Measurements from ENCODE around the gene PUM1.
A peak's percentile ranks its signal among the peaks of the same experiment; 100 is the strongest.

The PUM1 gene

DNA sequence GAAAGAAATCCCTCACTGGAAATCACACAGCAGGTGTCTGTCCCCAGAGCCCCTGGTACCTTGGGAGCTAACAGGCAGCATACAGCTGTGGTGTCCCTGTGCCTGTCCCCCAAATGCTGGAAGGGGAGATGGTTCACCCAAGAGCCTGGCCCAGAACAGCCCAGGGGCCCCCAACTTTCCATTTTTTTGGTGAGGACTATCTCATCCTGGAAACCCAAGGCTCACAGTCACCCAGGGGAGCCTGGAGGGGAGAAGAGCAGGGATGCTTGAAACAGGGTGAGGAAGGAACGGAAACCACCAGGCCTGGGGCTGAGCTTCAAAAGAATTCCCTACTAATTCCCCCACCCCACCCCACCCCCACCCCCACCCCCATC is 160.6 kb downstream of the PUM1 start:
- H3K27ac ChIP-seq = peak overlapping the region; percentile 70
- CTCF ChIA-PET = interaction anchor here (1.2 to 3.3 kb wide), 3 partner anchors 80 to 123 kb away, joined by 3 to 20 read pairs (median 4); no protein-coding TSS in a partner anchor
- no peak for DNase-seq (ENCODE audit: low spot score)
- TF ChIP-seq, protein P1, sequence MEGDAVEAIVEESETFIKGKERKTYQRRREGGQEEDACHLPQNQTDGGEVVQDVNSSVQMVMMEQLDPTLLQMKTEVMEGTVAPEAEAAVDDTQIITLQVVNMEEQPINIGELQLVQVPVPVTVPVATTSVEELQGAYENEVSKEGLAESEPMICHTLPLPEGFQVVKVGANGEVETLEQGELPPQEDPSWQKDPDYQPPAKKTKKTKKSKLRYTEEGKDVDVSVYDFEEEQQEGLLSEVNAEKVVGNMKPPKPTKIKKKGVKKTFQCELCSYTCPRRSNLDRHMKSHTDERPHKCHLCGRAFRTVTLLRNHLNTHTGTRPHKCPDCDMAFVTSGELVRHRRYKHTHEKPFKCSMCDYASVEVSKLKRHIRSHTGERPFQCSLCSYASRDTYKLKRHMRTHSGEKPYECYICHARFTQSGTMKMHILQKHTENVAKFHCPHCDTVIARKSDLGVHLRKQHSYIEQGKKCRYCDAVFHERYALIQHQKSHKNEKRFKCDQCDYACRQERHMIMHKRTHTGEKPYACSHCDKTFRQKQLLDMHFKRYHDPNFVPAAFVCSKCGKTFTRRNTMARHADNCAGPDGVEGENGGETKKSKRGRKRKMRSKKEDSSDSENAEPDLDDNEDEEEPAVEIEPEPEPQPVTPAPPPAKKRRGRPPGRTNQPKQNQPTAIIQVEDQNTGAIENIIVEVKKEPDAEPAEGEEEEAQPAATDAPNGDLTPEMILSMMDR (conservative IDR thresholded peaks at IDR 0.05; ENCODE audit: low read depth) = no peak
- POLR2A ChIA-PET (ENCODE audit: low non-redundant PET) = no interaction called here

DNA sequence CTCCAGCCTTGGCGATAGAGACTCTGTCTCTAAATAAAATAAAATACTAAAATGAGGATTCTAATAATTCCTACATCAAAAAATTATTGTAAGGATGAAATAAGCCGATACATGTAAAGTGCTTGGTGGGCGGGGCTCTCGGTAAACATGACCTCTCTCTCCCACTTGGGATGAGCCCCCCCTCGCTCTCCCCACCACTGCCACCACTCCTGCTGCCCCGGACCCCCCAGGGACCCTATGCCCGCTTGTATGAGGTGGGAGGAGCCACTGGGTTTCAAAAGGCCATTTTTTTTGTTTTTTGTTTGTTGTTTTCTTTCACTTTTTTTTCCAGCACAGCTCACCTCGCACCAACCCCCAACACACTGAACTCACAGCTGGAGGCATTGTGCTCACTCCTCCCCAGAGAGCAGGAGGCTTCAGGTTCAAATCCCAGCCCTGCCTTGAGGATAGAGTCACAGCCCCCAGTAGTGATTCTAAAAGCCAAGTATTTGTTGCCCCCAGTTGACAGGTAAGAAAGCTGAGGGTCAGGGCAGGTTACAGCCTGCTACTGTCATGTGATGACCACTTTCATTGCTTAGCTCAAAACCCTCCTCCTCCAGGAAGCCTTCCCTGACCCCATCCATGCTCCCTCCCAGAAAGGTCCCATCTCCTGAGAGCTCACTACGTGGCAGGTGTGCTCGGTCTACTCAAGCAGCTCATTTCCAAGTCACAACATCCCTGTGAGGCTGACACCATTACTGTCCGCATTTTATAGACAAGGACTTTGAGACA is 161.1 kb downstream of the PUM1 start:
- H3K27ac ChIP-seq = peak overlapping the region; percentile 70
- ChIA-PET POLR2A (ENCODE audit: low non-redundant PET) (no interaction called here), CTCF (interaction anchor here (0.7 to 3.3 kb wide), 4 partner anchors 79 to 125 kb away, joined by 3 to 20 read pairs (median 4); no protein-coding TSS in a partner anchor)
- TF ChIP-seq, protein P1 (conservative IDR thresholded peaks at IDR 0.05; ENCODE audit: low read depth) = no peak
- no peak for DNase-seq (ENCODE audit: low spot score)

DNA sequence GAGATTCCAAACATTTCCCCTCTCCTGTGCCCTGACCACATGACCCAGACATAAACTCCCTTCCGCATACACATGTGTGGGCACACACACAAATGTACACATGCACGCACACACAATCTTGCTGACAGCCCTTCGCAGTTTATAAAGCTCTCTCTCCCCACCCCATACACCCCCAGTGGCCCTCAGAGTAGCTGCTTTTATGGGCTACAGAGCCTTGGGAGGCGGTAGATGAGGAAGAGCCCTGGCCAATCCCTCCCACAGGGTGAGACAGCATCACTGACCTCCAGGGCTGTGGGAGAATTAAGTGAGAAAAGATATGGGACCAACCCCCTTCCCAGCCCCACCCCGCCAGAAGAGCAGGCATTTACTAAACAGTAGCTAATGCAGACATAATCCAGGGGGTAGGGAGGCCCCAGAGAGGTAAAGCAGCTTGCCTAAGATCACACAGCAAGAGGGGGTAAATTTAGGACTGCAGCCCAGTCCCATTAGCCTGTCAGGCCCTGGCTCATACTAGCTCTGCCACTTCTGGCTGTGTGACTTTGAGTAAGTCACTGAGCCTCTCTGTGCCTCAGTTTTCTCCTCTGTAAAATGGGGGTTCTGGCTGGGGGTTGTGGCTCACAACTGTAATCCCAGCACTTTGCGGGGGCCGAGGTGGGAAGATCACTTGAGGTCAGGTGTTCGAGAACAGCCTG is 162.0 kb downstream of the PUM1 start:
- CTCF ChIA-PET = interaction anchor here (0.6 to 3.3 kb wide), 6 partner anchors 7 to 124 kb away, joined by 3 to 20 read pairs (median 3); no protein-coding TSS in a partner anchor
- peak overlapping the region; percentile 70 for H3K27ac ChIP-seq
- POLR2A ChIA-PET (ENCODE audit: low non-redundant PET) = no interaction called here
- DNase-seq (ENCODE audit: low spot score) = no peak
- TF ChIP-seq, protein P1 (conservative IDR thresholded peaks at IDR 0.05; ENCODE audit: low read depth) = no peak

DNA sequence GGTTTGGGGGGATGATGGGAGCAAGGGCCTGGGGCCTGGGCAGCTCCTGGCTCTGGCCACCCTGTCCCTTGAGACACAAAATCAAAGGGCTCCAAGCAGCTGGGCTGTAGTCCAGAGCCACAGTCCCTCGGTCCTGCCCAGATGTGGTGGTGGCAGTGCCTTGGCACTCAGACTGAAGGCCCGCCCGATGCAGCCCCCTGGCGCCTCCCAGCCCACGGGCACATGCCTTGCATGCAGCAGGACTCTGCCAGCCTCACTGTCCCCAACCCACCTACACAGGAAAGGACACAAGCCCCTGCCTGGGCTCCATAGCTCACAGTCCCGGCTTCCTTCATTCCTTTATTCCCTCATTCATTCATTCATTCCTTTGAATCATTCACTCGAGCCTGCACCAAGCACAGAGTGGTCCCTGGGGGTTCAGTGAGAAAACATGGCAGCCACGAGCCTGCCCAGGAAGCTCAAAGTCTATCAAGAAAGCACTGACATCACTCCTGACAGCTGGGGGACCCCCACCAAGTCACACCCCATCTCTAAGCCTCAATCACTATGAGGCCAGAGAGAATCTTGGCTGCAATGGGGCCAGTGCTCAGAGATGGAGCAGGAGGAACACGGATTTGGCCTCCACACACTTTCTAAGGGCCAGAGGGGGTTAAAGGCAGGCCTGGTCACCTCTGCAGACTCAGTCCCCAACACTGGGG is 162.8 kb downstream of the PUM1 start:
- ChIA-PET CTCF (interaction anchor here (0.6 to 3.3 kb wide), 5 partner anchors 8 to 101 kb away, joined by 3 to 20 read pairs (median 3); no protein-coding TSS in a partner anchor), POLR2A (ENCODE audit: low non-redundant PET) (no interaction called here)
- H3K27ac ChIP-seq = peak overlapping the region; percentile 70
- DNase-seq (ENCODE audit: low spot score) = no peak
- TF ChIP-seq, protein P1 (conservative IDR thresholded peaks at IDR 0.05; ENCODE audit: low read depth) = no peak

DNA sequence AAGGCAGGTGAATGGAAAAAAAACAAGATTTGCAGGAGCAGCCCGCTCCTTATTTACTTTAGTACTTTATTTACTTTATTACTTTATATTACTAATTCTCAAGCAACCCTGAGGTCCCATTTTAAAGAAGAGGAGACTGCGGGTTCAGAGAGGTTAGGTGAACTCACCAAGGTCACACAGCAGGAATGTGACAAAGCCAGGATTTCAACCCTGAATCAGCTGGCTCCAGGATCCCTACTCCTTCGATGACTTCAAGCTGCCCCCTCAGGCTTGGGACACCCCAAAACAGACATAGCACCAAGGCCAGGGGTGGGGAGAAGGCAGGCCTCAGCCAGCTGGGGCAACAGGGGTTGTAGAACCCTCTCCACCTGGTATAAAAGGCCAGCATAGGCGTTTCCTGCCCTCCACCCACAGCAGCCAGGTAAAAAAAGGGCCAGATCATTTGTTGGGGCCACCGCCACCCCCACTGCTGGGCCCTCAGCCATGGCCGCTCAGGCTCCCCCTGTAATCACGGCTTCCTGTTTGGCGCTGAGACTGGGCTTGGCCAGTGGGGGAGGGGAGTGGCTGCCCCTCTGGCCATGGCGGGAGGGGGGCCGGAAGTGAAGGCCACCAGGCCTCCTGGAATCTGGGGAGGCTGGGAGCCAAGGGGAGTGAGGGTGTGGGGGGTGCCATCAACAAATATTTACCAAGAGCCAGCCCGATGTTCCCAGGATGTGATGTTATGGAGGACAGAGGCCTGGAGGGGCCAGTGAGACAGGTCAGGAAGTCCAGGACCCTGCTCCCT is 163.5 kb downstream of the PUM1 start:
- DNase-seq (ENCODE audit: low spot score) = no peak
- POLR2A ChIA-PET (ENCODE audit: low non-redundant PET) = no interaction called here
- TF ChIP-seq, protein P1 (conservative IDR thresholded peaks at IDR 0.05; ENCODE audit: low read depth) = no peak
- peak overlapping the region; percentile 70 for H3K27ac ChIP-seq
- CTCF ChIA-PET = interaction anchor here (0.6 to 3.3 kb wide), 3 partner anchors 82 to 119 kb away, joined by 3 to 20 read pairs (median 4); no protein-coding TSS in a partner anchor

Data from RWPE1 (cell line).